ENCODE measurements around the gene CPLX1.

- TF ChIP-seq POLR2A (IDR thresholded peaks at IDR 0.05) (no peak), CTCF (IDR thresholded peaks at IDR 0.05) (no peak)
Measured at GRCh38 chr4:793941-794621, 31.8 kb downstream of the CPLX1 start.
